Osteocyte (in vitro differentiated cells): Measurements from ENCODE around the gene OLR1. TPM values are rescaled to one million over a fixed set of nuclear protein-coding genes. Genes with fewer than 3 reads are reported as not detected.

Source experiments
- DNase-seq: peaks from one replicate; pipeline ENCODE4 v3.0.0; 2021; ENCODE audit warnings: mixed read lengths; ENCODE audit not compliant: unreplicated experiment; ENCODE audit errors: extremely low spot score
- H3K27ac Mint-ChIP-seq: one replicate; pipeline ENCODE4 v1.8.0; 2021; ENCODE audit warnings: mild to moderate bottlenecking, mixed read lengths; ENCODE audit not compliant: unreplicated experiment
- H3K27me3 Mint-ChIP-seq: one replicate; pipeline ENCODE4 v1.8.0; 2021; ENCODE audit warnings: mixed read lengths; ENCODE audit not compliant: unreplicated experiment
- H3K36me3 Mint-ChIP-seq: one replicate; pipeline ENCODE4 v1.8.0; 2021; ENCODE audit warnings: mixed read lengths; ENCODE audit not compliant: unreplicated experiment
- H3K4me1 Mint-ChIP-seq: one replicate; pipeline ENCODE4 v1.8.0; 2021; ENCODE audit warnings: mixed read lengths; ENCODE audit not compliant: unreplicated experiment
- H3K4me3 Mint-ChIP-seq: one replicate; pipeline ENCODE4 v1.8.0; 2021; ENCODE audit warnings: mild to moderate bottlenecking, moderate library complexity, mixed read lengths; ENCODE audit not compliant: unreplicated experiment
- H3K9me3 Mint-ChIP-seq: one replicate; pipeline ENCODE4 v1.8.0; 2021; ENCODE audit warnings: mixed read lengths; ENCODE audit not compliant: unreplicated experiment
- total RNA-seq: library from RNA; stranded (reverse); gene quantifications from 2 replicates; pipeline ENCODE4 v1.2.1, GENCODE V29; 2021
- TF ChIP-seq, protein P1 (sequence below): fragments of 200-600 bp; sonication (generic); IDR thresholded peaks from 2 replicates; pipeline ENCODE4 v1.5.0; 2021; ENCODE audit warnings: antibody characterized with exemption, mild to moderate bottlenecking, moderate library complexity

The OLR1 gene
- total RNA-seq, 1 donor from 2014 or later, result not detected

DNA sequence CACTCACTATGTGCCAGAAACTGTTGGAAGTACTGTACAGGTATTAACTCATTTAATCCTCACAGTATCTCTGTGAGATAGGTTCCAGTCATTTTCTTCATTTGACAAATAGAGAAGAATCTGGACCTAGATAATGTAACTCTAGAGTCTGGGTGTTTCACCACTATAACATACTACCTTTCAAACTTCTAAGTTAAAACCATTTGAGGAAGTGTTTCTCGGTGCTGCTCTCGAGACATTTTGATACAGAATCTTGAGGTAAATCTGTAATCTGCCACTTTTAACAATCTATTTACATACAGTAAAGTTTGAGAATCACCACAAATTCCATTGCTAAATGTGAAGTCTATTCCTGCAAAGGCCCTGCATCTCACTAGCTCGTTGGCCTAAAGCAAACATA lies 8.8 kb downstream of the OLR1 start:
- no peak for DNase-seq
- Mint-ChIP-seq H3K9me3 (peaks cover 3% of the 10 kb centered on the region), H3K4me1 (no peaks in the 10 kb centered on the region), H3K4me3 (no peak overlapping the region), H3K27me3 (peaks cover 28% of the 10 kb centered on the region), H3K36me3 (no peaks in the 10 kb centered on the region), H3K27ac (no peak overlapping the region)
- TF ChIP-seq, protein P1, sequence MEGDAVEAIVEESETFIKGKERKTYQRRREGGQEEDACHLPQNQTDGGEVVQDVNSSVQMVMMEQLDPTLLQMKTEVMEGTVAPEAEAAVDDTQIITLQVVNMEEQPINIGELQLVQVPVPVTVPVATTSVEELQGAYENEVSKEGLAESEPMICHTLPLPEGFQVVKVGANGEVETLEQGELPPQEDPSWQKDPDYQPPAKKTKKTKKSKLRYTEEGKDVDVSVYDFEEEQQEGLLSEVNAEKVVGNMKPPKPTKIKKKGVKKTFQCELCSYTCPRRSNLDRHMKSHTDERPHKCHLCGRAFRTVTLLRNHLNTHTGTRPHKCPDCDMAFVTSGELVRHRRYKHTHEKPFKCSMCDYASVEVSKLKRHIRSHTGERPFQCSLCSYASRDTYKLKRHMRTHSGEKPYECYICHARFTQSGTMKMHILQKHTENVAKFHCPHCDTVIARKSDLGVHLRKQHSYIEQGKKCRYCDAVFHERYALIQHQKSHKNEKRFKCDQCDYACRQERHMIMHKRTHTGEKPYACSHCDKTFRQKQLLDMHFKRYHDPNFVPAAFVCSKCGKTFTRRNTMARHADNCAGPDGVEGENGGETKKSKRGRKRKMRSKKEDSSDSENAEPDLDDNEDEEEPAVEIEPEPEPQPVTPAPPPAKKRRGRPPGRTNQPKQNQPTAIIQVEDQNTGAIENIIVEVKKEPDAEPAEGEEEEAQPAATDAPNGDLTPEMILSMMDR, result no peak

DNA sequence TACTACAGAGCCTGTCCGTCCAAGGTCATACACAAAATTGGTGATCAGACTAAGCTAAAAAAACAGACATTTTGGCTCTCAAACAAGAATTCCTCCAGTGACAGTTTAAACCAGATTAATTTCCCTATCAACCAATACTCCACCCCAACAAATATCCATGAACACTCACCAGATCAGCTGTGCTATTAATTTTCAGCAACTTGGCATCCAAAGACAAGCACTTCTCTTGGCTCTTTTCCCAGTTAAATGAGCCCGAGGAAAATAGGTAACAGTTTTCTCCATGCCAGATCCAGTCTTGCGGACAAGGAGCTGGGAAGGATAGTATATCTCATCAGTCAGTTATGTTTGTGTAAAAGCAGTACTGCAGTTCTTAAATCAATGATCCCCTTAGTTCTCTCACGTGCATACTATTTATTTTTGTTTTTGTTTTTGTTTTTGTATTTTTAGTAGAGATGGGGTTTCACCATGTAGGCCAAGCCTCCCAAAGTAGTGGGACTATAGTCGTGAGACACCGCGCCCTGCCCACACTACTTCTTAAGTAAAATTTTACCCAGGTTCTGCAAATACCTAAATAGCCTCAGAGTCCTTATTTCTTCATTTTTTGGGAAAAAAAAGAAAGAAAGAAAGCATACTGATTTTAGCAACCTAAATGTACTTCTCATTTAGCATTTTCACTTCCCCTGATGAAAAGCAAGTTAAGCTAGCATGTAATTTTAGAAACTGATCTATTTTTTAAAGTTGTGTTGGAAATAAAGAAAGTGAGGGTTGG lies 11.1 kb downstream of the OLR1 start:
- H3K9me3 Mint-ChIP-seq, result peaks cover 5% of the 10 kb centered on the region
- DNase-seq, result no peak

DNA sequence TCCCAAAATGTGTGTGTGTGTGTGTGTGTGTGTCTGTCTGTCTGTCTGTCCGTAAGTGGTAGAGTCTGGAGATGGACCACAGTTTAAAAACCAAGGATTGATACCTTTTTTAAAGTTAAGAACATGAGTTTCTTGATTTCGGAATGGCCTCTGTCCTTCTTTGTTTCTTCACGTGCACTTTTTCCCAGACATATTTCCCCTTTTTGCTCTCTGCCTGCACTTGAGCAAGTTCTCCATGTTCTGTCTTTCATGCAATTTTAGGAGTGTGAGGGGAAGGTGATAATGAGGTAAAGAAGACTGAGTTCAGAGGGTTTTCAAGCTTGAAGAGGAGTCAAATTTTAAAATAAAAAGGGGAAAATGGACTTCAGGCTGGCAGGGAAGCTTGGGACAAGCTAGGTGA lies 12.7 kb downstream of the OLR1 start:
- H3K9me3 Mint-ChIP-seq, result peaks cover 5% of the 10 kb centered on the region
- H3K4me1 Mint-ChIP-seq, result no peaks in the 10 kb centered on the region
- H3K4me3 Mint-ChIP-seq, result no peak overlapping the region
- no peak overlapping the region for H3K27ac Mint-ChIP-seq
- no peak for DNase-seq
- TF ChIP-seq, protein P1, result no peak
- peaks cover 31% of the 10 kb centered on the region for H3K27me3 Mint-ChIP-seq
- no peaks in the 10 kb centered on the region for H3K36me3 Mint-ChIP-seq

More for the DNA sequence above, 11.1 kb downstream of the OLR1 start:
- H3K27me3 Mint-ChIP-seq, result peaks cover 31% of the 10 kb centered on the region
- H3K4me3 Mint-ChIP-seq, result no peak overlapping the region
- H3K27ac Mint-ChIP-seq, result no peak overlapping the region
- TF ChIP-seq, protein P1, result no peak
- H3K36me3 Mint-ChIP-seq, result no peaks in the 10 kb centered on the region
- H3K4me1 Mint-ChIP-seq, result no peaks in the 10 kb centered on the region

DNA sequence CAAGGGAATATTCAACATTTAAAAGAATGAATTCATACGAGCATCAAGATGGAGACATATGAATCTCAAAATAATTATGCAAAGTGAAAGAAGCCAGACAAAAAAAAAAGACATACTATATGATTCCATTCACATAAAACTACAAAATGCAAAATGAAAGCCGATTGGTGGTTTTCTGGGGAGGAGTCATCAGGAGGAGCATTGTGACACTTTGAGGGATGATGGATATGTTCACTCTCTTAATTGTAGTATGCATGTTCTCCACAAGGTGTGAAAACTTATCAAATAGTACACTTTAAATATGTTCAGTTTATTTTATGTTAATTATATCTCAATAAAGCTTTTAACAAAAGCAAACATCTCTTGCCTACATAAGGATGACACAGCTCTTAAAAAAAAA lies 13.5 kb downstream of the OLR1 start:
- peaks cover 31% of the 10 kb centered on the region for H3K27me3 Mint-ChIP-seq
- H3K9me3 Mint-ChIP-seq, result peaks cover 5% of the 10 kb centered on the region
- H3K4me1 Mint-ChIP-seq, result peaks cover 4% of the 10 kb centered on the region
- no peak overlapping the region for H3K4me3 Mint-ChIP-seq
- no peaks in the 10 kb centered on the region for H3K36me3 Mint-ChIP-seq
- DNase-seq, result no peak
- TF ChIP-seq, protein P1, result no peak
- no peak overlapping the region for H3K27ac Mint-ChIP-seq

DNA sequence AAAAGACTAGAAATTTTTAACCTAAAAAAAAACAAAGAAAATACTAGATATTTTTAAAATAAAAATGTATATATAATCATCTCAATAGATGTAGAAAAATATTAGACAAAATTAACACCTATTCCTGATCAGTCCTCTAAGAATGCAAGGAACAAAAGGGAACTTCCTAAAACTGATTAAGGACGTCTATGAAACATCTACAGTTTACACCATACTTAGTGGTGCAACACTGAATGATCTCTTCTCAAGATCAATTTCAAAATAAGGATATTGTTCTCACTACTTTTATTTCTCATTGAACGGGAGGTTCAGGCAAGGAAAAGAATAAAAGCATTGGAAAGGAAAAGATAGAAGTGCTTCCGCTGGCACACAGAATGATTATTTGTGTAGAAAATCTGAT lies 16.0 kb downstream of the OLR1 start:
- H3K27ac Mint-ChIP-seq, result no peak overlapping the region
- H3K4me1 Mint-ChIP-seq, result peaks cover 7% of the 10 kb centered on the region
- peaks cover 28% of the 10 kb centered on the region for H3K27me3 Mint-ChIP-seq
- H3K4me3 Mint-ChIP-seq, result no peak overlapping the region
- DNase-seq, result no peak
- no peaks in the 10 kb centered on the region for H3K36me3 Mint-ChIP-seq
- peaks cover 5% of the 10 kb centered on the region for H3K9me3 Mint-ChIP-seq
- TF ChIP-seq, protein P1, result no peak
